PC-9 (cell line): Measurements from ENCODE around the gene REEP2. TPM values are rescaled to one million over a fixed set of nuclear protein-coding genes. Genes with fewer than 3 reads are reported as not detected.

Source experiments
- BruUV-seq: library from RNA; stranded (reverse); fragments of 400-500 nt; replicated peaks from 2 replicates; lab custom pipeline; 2021; lab: Mats Ljungman, UMichigan
- CTCF ChIA-PET: fragments of 300-600 bp; sonication (Branson Sonifier 250); formaldehyde crosslinking; loops from one replicate; lab custom pipeline; 2022; ENCODE audit warnings: antibody characterized with exemption; lab: Charles Lee
- POLR2A ChIA-PET: fragments of 300-600 bp; sonication (Branson Sonifier 250); formaldehyde crosslinking; loops from one replicate; lab custom pipeline; 2022; ENCODE audit warnings: antibody characterized with exemption; ENCODE audit not compliant: unreplicated experiment; lab: Charles Lee
- DNase-seq, 2 experiments: peaks; one replicate each; pipeline versions ENCODE4 v3.0.0 to v3.0.0-alpha.2; 2015 to 2022; ENCODE audit warnings: mixed read lengths in 1 of 2
- H2AFZ ChIP-seq: fragments of 200-600 bp; sonication (generic); 2 replicates; pipeline ENCODE4 v1.8.1; 2017; ENCODE audit warnings: antibody characterized with exemption
- H3F3A ChIP-seq: fragments of 200-600 bp; sonication (generic); 2 replicates; pipeline ENCODE4 v1.8.1; 2017; ENCODE audit warnings: antibody characterized with exemption, mild to moderate bottlenecking, low read depth; ENCODE audit not compliant: insufficient read depth
- H3K27ac ChIP-seq: fragments of 200-600 bp; sonication (generic); 2 replicates; pipeline ENCODE4 v1.6.1; 2016; ENCODE audit warnings: mixed run types
- H3K27me3 ChIP-seq: fragments of 200-600 bp; sonication (generic); 2 replicates; pipeline ENCODE4 v1.6.1; 2016; ENCODE audit warnings: low read depth, mixed run types; ENCODE audit not compliant: insufficient read depth
- H3K36me3 ChIP-seq: fragments of 200-600 bp; sonication (generic); 2 replicates; pipeline ENCODE4 v1.6.1; 2016; ENCODE audit warnings: low read depth, mixed run types
- H3K4me1 ChIP-seq: fragments of 200-600 bp; sonication (generic); replicated peaks from 2 replicates; pipeline ENCODE4 v1.6.1; 2016; ENCODE audit warnings: mixed run types; ENCODE audit not compliant: insufficient read depth
- H3K4me2 ChIP-seq: fragments of 200-600 bp; sonication (generic); 2 replicates; pipeline ENCODE4 v1.6.1; 2017; ENCODE audit warnings: mixed run types
- H3K4me3 ChIP-seq: fragments of 200-600 bp; sonication (generic); 2 replicates; pipeline ENCODE4 v1.6.1; 2016; ENCODE audit warnings: mixed run types
- H3K79me2 ChIP-seq: fragments of 200-600 bp; sonication (generic); 2 replicates; pipeline ENCODE4 v1.6.1; 2017; ENCODE audit warnings: low read depth, mixed run types
- H3K9me2 ChIP-seq: fragments of 200-600 bp; sonication (generic); 2 replicates; pipeline ENCODE4 v1.8.1; 2017; ENCODE audit warnings: mild to moderate bottlenecking; ENCODE audit not compliant: insufficient read depth
- H3K9me3 ChIP-seq: fragments of 200-600 bp; sonication (generic); 2 replicates; pipeline ENCODE4 v1.8.1; 2016; ENCODE audit warnings: low read depth; ENCODE audit not compliant: insufficient read depth
- H4K20me1 ChIP-seq: fragments of 200-600 bp; sonication (generic); 2 replicates; pipeline ENCODE4 v1.8.1; 2017; ENCODE audit not compliant: insufficient read depth
- EZH2 ChIP-seq: fragments of 200-600 bp; sonication (generic); IDR thresholded peaks from 2 replicates; pipeline ENCODE4 v1.8.0; 2017; ENCODE audit warnings: antibody characterized with exemption, low read depth
- intact Hi-C: fragments of 100-400 bp; cut with micrococcal nuclease; formaldehyde crosslinking; loops from one replicate; pipeline ENCODE4 v1.10.0; 2022; ENCODE audit not compliant: unreplicated experiment
- total RNA-seq: library from RNA; stranded (reverse); gene quantifications from 2 replicates; pipeline ENCODE4 v1.2.3, GENCODE V29; 2021
- TF ChIP-seq, protein P1 (sequence below): fragments of 200-600 bp; sonication (generic); conservative IDR thresholded peaks from 2 replicates; pipeline ENCODE4 v1.6.1; 2017; ENCODE audit warnings: mixed run types, antibody characterized with exemption, mild to moderate bottlenecking, moderate library complexity

Gene REEP2
- total RNA-seq, 1 experiment from 2014 or later = 0.87 TPM

DNA sequence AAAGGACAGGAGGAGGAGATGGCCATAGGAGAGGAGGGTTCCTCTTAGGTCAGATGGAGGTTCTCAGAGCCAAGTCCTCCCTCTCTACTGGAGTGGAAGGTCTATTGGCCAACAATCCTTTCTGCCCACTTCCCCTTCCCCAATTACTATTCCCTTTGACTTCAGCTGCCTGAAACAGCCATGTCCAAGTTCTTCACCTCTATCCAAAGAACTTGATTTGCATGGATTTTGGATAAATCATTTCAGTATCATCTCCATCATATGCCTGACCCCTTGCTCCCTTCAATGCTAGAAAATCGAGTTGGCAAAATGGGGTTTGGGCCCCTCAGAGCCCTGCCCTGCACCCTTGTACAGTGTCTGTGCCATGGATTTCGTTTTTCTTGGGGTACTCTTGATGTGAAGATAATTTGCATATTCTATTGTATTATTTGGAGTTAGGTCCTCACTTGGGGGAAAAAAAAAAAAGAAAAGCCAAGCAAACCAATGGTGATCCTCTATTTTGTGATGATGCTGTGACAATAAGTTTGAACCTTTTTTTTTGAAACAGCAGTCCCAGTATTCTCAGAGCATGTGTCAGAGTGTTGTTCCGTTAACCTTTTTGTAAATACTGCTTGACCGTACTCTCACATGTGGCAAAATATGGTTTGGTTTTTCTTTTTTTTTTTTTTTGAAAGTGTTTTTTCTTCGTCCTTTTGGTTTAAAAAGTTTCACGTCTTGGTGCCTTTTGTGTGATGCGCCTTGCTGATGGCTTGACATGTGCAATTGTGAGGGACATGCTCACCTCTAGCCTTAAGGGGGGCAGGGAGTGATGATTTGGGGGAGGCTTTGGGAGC lies 29.5 kb downstream of the REEP2 start:
- no peak for TF ChIP-seq EZH2
- TF ChIP-seq, protein P1, sequence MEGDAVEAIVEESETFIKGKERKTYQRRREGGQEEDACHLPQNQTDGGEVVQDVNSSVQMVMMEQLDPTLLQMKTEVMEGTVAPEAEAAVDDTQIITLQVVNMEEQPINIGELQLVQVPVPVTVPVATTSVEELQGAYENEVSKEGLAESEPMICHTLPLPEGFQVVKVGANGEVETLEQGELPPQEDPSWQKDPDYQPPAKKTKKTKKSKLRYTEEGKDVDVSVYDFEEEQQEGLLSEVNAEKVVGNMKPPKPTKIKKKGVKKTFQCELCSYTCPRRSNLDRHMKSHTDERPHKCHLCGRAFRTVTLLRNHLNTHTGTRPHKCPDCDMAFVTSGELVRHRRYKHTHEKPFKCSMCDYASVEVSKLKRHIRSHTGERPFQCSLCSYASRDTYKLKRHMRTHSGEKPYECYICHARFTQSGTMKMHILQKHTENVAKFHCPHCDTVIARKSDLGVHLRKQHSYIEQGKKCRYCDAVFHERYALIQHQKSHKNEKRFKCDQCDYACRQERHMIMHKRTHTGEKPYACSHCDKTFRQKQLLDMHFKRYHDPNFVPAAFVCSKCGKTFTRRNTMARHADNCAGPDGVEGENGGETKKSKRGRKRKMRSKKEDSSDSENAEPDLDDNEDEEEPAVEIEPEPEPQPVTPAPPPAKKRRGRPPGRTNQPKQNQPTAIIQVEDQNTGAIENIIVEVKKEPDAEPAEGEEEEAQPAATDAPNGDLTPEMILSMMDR = no peak
- Histone ChIP-seq H3F3A (no peaks in the 10 kb centered on the region), H2AFZ (no peak overlapping the region), H3K36me3 (no peaks in the 10 kb centered on the region), H3K27me3 (no peaks in the 10 kb centered on the region), H3K9me2 (no peaks in the 10 kb centered on the region), H4K20me1 (peaks cover 18% of the 10 kb centered on the region), H3K9me3 (no peaks in the 10 kb centered on the region), H3K4me3 (no peak overlapping the region), H3K4me2 (no peak overlapping the region), H3K79me2 (no peaks in the 10 kb centered on the region), H3K27ac (no peak overlapping the region), H3K4me1 (peaks cover 4% of the 10 kb centered on the region)
- ChIA-PET CTCF (no interaction called here), POLR2A (interaction anchor here (0.6 kb wide), 2 partner anchors 79 to 826 kb away, joined by 3 to 6 read pairs; no protein-coding TSS in a partner anchor)
- DNase-seq = peak in 1 of 2 experiments; percentile 33
- BruUV-seq = no TSS peak
- intact Hi-C loops = no loop called here

- H3K27me3 ChIP-seq = no peaks in the 10 kb centered on the region
- no peak overlapping the region for H3K4me3 ChIP-seq
- TF ChIP-seq, protein P1 = no peak
- TF ChIP-seq EZH2 = no peak
- H4K20me1 ChIP-seq = peaks cover 18% of the 10 kb centered on the region
- no peak for DNase-seq
- intact Hi-C loops = no loop called here
- H3F3A ChIP-seq = no peaks in the 10 kb centered on the region
- ChIA-PET POLR2A (interaction anchor here (0.6 kb wide), 2 partner anchors 78 to 825 kb away, joined by 3 to 6 read pairs; no protein-coding TSS in a partner anchor), CTCF (no interaction called here)
- H3K4me1 ChIP-seq = no peaks in the 10 kb centered on the region
- no peak overlapping the region for H3K4me2 ChIP-seq
- H3K9me3 ChIP-seq = no peaks in the 10 kb centered on the region
- no peak overlapping the region for H2AFZ ChIP-seq
- no peaks in the 10 kb centered on the region for H3K79me2 ChIP-seq
- no peak overlapping the region for H3K27ac ChIP-seq
- no peaks in the 10 kb centered on the region for H3K36me3 ChIP-seq
- no peaks in the 10 kb centered on the region for H3K9me2 ChIP-seq
- BruUV-seq = no TSS peak
Measured at GRCh38 chr5:138468966-138469539, 30.2 kb downstream of the REEP2 start.

DNA sequence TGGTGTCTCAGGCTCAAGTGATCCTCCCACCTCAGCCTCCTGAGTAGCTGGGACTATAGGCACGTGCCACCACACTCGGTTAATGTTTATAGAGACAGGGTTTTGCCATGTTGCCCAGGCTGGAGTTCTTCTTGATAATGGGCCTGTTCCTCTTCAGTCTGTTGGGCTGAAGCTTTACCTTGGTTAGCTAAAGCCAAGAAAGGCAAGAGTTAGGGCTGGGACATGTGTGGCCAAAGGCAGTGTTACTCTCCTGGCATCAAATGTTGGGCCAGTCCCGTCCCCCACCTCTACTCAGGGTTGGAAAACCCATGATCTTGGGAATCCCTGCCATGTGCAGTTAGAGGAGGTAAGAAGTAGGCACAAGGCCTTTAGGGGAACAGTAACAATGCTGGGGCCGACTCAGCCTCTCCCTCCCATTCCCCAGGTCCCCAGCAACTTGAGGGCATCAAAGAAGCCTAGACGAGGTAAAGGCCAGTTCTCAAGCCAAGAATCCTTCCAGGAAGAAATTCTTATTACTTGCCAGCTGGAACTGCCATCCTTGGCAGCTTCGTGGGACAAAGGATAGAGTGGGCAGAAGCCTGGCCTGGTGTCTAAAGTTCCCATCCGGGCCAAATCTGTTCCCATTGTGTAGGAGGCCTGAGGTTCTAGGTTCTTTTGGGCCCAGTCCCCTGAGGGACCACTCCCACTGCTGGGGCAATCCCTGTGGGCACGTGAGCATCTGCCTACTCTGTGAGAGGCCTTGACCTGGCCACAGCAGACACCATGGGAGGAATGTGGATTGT lies 30.9 kb downstream of the REEP2 start:
- H3K79me2 ChIP-seq = no peaks in the 10 kb centered on the region
- no peaks in the 10 kb centered on the region for H3K36me3 ChIP-seq
- no peaks in the 10 kb centered on the region for H3K9me3 ChIP-seq
- no peak overlapping the region for H3K4me3 ChIP-seq
- H3K4me1 ChIP-seq = no peaks in the 10 kb centered on the region
- H3K27me3 ChIP-seq = no peaks in the 10 kb centered on the region
- H3K9me2 ChIP-seq = no peaks in the 10 kb centered on the region
- ChIA-PET CTCF (no interaction called here), POLR2A (interaction anchor here (0.6 to 0.7 kb wide), 3 partner anchors 34 to 83 kb away, joined by 3 to 6 read pairs (median 4); no protein-coding TSS in a partner anchor)
- intact Hi-C loops = no loop called here
- no peak overlapping the region for H2AFZ ChIP-seq
- no peaks in the 10 kb centered on the region for H3F3A ChIP-seq
- BruUV-seq = no TSS peak
- no peak overlapping the region for H3K27ac ChIP-seq
- peak; percentile 50 to 51 for DNase-seq
- peaks cover 18% of the 10 kb centered on the region for H4K20me1 ChIP-seq
- H3K4me2 ChIP-seq = no peak overlapping the region
- no peak for TF ChIP-seq EZH2
- TF ChIP-seq, protein P1 = no peak
